GM11168 (cell line): ENCODE measurements around the gene ENTPD7.
"Not testable (repeated sequence)": the region's sequence is repeated elsewhere in the genome, so short reads cannot be mapped to it uniquely, and the experiment has no call there.

Experiments
- in situ Hi-C: fragments of 300-500 bp; cut with MboI; formaldehyde crosslinking; loops from one replicate; pipeline ENCODE4 v1.12.0; 2022; ENCODE audit warnings: low sequenced_read_pairs; ENCODE audit not compliant: unreplicated experiment

Gene ENTPD7

GRCh38 chr10:99740933-99741559, 81.7 kb downstream of the ENTPD7 start:
- in situ Hi-C loops, result no loop called here

- in situ Hi-C loops, result no loop called here
These were observed 82.9 kb downstream of the ENTPD7 start for GRCh38 chr10:99742254-99742653.

GRCh38 chr10:99742701-99743100, 83.4 kb downstream of the ENTPD7 start:
- in situ Hi-C loops, result no loop called here

GRCh38 chr10:99743841-99744240, 84.5 kb downstream of the ENTPD7 start:
- in situ Hi-C loops, result no loop called here

GRCh38 chr10:99746166-99746565, 86.9 kb downstream of the ENTPD7 start:
- in situ Hi-C loops, result not testable (repeated sequence)

- in situ Hi-C loops, result no loop called here
These were observed 89.6 kb downstream of the ENTPD7 start for GRCh38 chr10:99748823-99749451.

GRCh38 chr10:99750641-99751040, 91.3 kb downstream of the ENTPD7 start:
- in situ Hi-C loops, result no loop called here

GRCh38 chr10:99754670-99755069, 95.4 kb downstream of the ENTPD7 start:
- in situ Hi-C loops, result no loop called here
